Common myeloid progenitor, CD34-positive (primary cell): Measurements from ENCODE around the gene HMCN1.

Source experiments
- CTCF ChIA-PET: fragments of 350-600 bp; sonication (Branson Sonifier 250); formaldehyde crosslinking; loops from one replicate; lab custom pipeline; 2021; ENCODE audit warnings: antibody characterized with exemption; lab: Charles Lee
- POLR2A ChIA-PET: fragments of 350-600 bp; sonication (Branson Sonifier 250); formaldehyde crosslinking; loops from one replicate; lab custom pipeline; 2021; ENCODE audit warnings: antibody characterized with exemption; lab: Charles Lee
- DNase-seq, 3 donors: peaks; one replicate each; pipeline versions ENCODE4 v3.0.0 to v3.0.0-alpha.2; 2013
- H3K27ac ChIP-seq, 2 experiments: 1 replicate in 1 of 2; 2 replicates in 1 of 2; pipeline ENCODE4 v1.7.0; 2013; ENCODE audit warnings: inconsistent platforms in 2 of 2, low read length in 2 of 2, mild to moderate bottlenecking in 2 of 2, low read depth in 1 of 2, moderate library complexity in 1 of 2; ENCODE audit not compliant: severe bottlenecking in 2 of 2, insufficient read depth in 1 of 2, poor library complexity in 1 of 2
- H3K27me3 ChIP-seq, 5 experiments: replicated peaks in 2 of 5; 1 replicate in 3 of 5; 2 replicates in 2 of 5; pipeline versions ENCODE4 v1.6.1 to v1.7.0; 2013; ENCODE audit warnings: low read length in 4 of 5, mild to moderate bottlenecking in 2 of 5, moderate library complexity in 2 of 5, inconsistent platforms in 1 of 5; ENCODE audit not compliant: insufficient read depth in 5 of 5, control insufficient read depth in 4 of 5
- H3K36me3 ChIP-seq, 4 experiments: 1 replicate in 2 of 4; 2 replicates in 2 of 4; pipeline versions ENCODE4 v1.6.1 to v1.7.0; 2013; ENCODE audit warnings: low read length in 3 of 4, control low read depth in 1 of 4, mild to moderate bottlenecking in 1 of 4; ENCODE audit not compliant: control insufficient read depth in 4 of 4, insufficient read depth in 4 of 4
- H3K4me1 ChIP-seq, 4 experiments: 1 replicate in 3 of 4; 2 replicates in 1 of 4; pipeline versions ENCODE4 v1.6.1 to v1.7.1; 2013; ENCODE audit warnings: low read length in 3 of 4, mild to moderate bottlenecking in 3 of 4, control low read depth in 1 of 4, inconsistent platforms in 1 of 4, moderate library complexity in 1 of 4; ENCODE audit not compliant: control insufficient read depth in 4 of 4, insufficient read depth in 4 of 4; ENCODE audit errors: control extremely low read depth in 1 of 4
- H3K4me3 ChIP-seq, 7 experiments: 1 replicate in 4 of 7; 2 replicates in 3 of 7; pipeline versions ENCODE4 v1.5.1 to v1.7.0; 2013; ENCODE audit warnings: mild to moderate bottlenecking in 7 of 7, low read length in 6 of 7, moderate library complexity in 6 of 7, inconsistent platforms in 2 of 7, low read depth in 2 of 7, control low read depth in 1 of 7; ENCODE audit not compliant: insufficient read depth in 4 of 7, control insufficient read depth in 1 of 7; ENCODE audit errors: extremely low read depth in 1 of 7
- H3K9me3 ChIP-seq, 5 experiments: 1 replicate in 4 of 5; 2 replicates in 1 of 5; pipeline versions ENCODE4 v1.6.1 to v1.7.1; 2013; ENCODE audit warnings: low read length in 4 of 5, mild to moderate bottlenecking in 2 of 5, inconsistent platforms in 1 of 5, low read depth in 1 of 5, moderate library complexity in 1 of 5; ENCODE audit not compliant: control insufficient read depth in 4 of 5, insufficient read depth in 2 of 5; ENCODE audit errors: control extremely low read depth in 1 of 5
- WGBS: methylation state at CpG from one replicate; pipeline ENCODE4 v1.1.5; 2013; ENCODE audit not compliant: insufficient coverage; 5-methylcytosine and 5-hydroxymethylcytosine counted together

Gene HMCN1

DNA sequence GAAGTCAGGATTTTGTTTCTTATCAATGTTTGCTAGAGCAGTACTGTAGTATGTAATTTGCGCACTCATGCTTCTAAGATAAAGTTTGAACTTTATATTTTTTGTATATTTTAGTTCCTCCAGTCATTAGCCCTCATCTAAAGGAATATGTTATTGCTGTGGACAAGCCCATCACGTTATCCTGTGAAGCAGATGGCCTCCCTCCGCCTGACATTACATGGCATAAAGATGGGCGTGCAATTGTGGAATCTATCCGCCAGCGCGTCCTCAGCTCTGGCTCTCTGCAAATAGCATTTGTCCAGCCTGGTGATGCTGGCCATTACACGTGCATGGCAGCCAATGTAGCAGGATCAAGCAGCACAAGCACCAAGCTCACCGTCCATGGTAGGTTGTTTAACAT, 388.6 kb downstream of the HMCN1 start:
- H3K9me3 ChIP-seq: no peaks in the 10 kb centered on the region
- H3K27ac ChIP-seq: no peak overlapping the region
- no peak for DNase-seq
- POLR2A ChIA-PET: no interaction called here
- H3K36me3 ChIP-seq: no peaks in the 10 kb centered on the region
- no peak overlapping the region for H3K4me3 ChIP-seq
- no peaks in the 10 kb centered on the region for H3K4me1 ChIP-seq
- CTCF ChIA-PET: interaction anchor here (0.9 kb wide), 1 partner anchor 30 kb away, joined by 3 read pairs; no protein-coding TSS in a partner anchor
- WGBS: 96% methylated on average over 8 of the region's 9 CpGs
- H3K27me3 ChIP-seq: no peaks in the 10 kb centered on the region

- Histone ChIP-seq H3K27ac (no peak overlapping the region), H3K27me3 (no peaks in the 10 kb centered on the region), H3K9me3 (no peaks in the 10 kb centered on the region), H3K36me3 (no peaks in the 10 kb centered on the region), H3K4me3 (no peak overlapping the region), H3K4me1 (no peaks in the 10 kb centered on the region)
- CTCF ChIA-PET: no interaction called here
- WGBS: no CpG with 5 or more reads among the region's 4 CpGs
- POLR2A ChIA-PET: no interaction called here
- no peak for DNase-seq
Measured at GRCh38 chr1:186125035-186125434, 390.8 kb downstream of the HMCN1 start.

- Histone ChIP-seq H3K36me3 (no peaks in the 10 kb centered on the region), H3K27me3 (no peaks in the 10 kb centered on the region), H3K9me3 (no peaks in the 10 kb centered on the region), H3K4me1 (no peaks in the 10 kb centered on the region), H3K4me3 (no peak overlapping the region), H3K27ac (no peak overlapping the region)
- ChIA-PET CTCF (no interaction called here), POLR2A (no interaction called here)
- DNase-seq: no peak
- WGBS: 100% methylated on average over 1 of the region's 3 CpGs
Measured at GRCh38 chr1:186125511-186125910, 391.3 kb downstream of the HMCN1 start.

DNA sequence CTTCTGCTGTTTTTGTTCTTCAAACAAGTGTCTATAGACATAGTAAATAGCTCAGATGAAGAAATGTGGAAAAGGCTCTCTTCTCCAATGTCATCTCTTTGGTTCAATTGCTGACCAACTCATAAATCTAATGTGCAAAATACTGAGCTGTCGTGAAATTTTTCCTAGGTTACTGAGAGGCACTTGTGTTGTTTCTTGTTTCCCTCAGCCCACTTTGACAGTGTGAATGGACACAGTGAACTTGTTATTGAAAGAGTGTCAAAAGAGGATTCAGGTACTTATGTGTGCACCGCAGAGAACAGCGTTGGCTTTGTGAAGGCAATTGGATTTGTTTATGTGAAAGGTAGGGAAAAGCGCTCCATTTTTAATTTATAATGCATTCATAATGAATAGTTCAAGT, 395.6 kb downstream of the HMCN1 start:
- no peaks in the 10 kb centered on the region for H3K36me3 ChIP-seq
- ChIA-PET POLR2A (no interaction called here), CTCF (no interaction called here)
- no peaks in the 10 kb centered on the region for H3K9me3 ChIP-seq
- H3K27me3 ChIP-seq: no peaks in the 10 kb centered on the region
- H3K4me3 ChIP-seq: no peak overlapping the region
- 86% methylated on average over 1 of the region's 4 CpGs for WGBS
- no peaks in the 10 kb centered on the region for H3K4me1 ChIP-seq
- H3K27ac ChIP-seq: no peak overlapping the region
- no peak for DNase-seq

GRCh38 chr1:186139115-186139514, 404.9 kb downstream of the HMCN1 start:
- H3K4me1 ChIP-seq: no peaks in the 10 kb centered on the region
- CTCF ChIA-PET: no interaction called here
- no peak for DNase-seq
- H3K9me3 ChIP-seq: no peaks in the 10 kb centered on the region
- no peaks in the 10 kb centered on the region for H3K27me3 ChIP-seq
- POLR2A ChIA-PET: no interaction called here
- 100% methylated on average over 2 of the region's 4 CpGs for WGBS
- no peak overlapping the region for H3K27ac ChIP-seq
- no peaks in the 10 kb centered on the region for H3K36me3 ChIP-seq
- H3K4me3 ChIP-seq: no peak overlapping the region

DNA sequence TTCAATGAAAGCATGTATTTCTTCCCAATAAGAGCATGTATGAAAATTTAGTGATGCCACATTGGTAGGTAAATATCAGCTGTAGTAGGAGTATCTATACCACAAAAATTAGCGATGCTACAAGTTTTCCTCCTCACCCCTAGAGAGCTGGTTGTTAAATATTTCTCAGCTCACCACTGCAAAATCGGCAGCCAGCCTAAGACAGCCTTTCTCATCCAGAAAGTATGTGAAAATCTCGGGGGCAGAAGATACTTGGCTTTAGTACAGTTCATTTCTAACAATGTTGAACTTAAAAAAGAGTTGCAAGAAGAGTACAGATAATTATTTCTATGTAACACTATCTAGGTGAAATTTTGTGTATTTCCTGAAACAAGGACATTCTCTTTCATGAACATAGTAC, 405.5 kb downstream of the HMCN1 start:
- no peak overlapping the region for H3K27ac ChIP-seq
- no CpG with 5 or more reads among the region's 3 CpGs for WGBS
- H3K4me3 ChIP-seq: no peak overlapping the region
- H3K4me1 ChIP-seq: no peaks in the 10 kb centered on the region
- ChIA-PET POLR2A (no interaction called here), CTCF (no interaction called here)
- no peaks in the 10 kb centered on the region for H3K36me3 ChIP-seq
- no peaks in the 10 kb centered on the region for H3K27me3 ChIP-seq
- no peaks in the 10 kb centered on the region for H3K9me3 ChIP-seq
- no peak for DNase-seq

GRCh38 chr1:186142159-186142558, 408.0 kb downstream of the HMCN1 start:
- no peak overlapping the region for H3K4me3 ChIP-seq
- CTCF ChIA-PET: no interaction called here
- no CpG with 5 or more reads among the region's 1 CpG for WGBS
- no peak overlapping the region for H3K27ac ChIP-seq
- H3K9me3 ChIP-seq: no peaks in the 10 kb centered on the region
- DNase-seq: no peak
- no peaks in the 10 kb centered on the region for H3K36me3 ChIP-seq
- POLR2A ChIA-PET: no interaction called here
- H3K4me1 ChIP-seq: no peaks in the 10 kb centered on the region
- no peaks in the 10 kb centered on the region for H3K27me3 ChIP-seq
